Measurements from ENCODE around the gene TPSB2.

The TPSB2 gene

DNA sequence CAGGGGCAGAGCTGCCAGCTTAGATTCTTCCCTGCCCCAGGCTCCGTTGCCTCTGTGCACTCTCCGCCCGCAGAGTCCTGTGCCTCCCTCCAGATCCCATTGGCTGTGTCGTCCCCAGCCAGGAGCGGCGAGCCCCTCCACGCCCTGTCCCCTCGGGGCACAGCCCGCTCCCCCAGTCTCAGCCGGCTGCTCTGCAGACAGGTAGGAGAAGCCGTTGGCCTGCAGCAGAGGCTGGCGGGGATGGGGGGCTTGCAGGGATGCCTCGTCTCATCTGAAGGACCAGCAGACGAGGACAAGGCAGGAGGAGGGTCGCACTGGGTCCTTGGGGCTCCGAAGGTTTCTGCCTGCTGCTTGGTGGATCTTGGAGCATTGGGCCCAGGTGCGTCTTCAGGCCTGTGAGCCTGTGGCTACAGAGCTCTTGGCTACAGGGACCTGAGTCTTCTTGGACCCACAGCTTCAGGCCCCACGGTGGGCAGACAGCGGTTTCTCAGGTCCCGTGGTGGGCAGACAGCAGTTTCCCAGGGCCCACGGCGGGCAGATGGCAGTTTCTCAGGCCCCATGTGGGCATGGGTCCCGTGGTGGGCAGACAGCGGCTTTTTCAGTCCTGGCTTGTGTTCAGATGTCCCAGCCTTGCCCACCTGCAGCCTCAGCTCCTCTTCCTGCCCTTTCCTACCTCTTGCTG, 10.9 kb downstream of the TPSB2 start:
- DNase-seq = no peak

DNA sequence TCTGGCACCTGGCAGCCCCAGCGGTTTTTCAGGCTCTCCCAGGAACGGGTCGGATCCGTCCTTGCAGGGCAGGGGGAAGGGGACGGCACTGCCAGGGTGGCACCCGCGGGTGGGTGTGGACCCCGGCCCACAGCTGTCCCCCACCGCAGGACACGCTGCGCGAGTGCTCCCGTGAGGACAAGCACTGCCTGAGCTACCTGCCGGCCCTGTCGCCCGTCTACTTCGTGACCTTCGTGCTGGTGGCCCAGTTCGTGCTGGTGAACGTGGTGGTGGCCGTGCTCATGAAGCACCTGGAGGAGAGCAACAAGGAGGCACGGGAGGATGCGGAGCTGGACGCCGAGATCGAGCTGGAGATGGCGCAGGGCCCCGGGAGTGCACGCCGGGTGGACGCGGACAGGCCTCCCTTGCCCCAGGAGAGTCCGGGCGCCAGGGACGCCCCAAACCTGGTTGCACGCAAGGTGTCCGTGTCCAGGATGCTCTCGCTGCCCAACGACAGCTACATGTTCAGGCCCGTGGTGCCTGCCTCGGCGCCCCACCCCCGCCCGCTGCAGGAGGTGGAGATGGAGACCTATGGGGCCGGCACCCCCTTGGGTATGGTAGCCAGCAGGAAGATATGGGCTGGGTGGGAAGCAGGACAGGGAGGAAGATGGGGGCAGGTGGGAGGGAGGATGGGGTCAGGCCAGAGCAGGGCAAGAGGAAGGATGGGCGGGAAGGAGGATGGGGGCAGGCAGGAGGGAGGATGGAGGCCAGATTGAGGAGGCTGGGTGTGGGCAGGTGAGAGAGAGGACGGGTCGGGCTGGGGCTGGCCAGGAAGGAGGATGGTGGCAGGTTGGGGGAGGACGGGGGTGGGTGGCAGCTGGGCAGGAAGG, 11.7 kb downstream of the TPSB2 start:
- no peak for DNase-seq

DNA sequence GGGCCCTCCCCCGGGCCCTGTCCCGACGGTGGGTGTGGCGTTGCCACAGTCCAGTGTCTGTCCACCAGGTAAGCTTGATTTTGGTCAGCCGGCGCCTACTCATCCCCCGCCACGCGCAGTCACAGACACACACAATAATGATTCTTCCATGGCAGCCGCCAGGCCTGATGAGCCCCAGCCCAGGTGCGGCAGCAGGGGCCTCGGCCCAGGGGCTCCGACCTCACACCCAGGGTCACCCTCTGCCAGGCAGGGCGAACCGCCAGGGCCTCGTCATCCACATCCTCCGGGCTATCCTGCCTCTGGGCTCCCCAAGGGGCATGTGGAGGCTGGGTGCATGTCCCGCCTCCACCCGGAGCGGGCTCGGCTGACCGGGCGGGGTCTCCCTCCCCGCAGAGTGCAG, 12.5 kb downstream of the TPSB2 start:
- DNase-seq = no peak

DNA sequence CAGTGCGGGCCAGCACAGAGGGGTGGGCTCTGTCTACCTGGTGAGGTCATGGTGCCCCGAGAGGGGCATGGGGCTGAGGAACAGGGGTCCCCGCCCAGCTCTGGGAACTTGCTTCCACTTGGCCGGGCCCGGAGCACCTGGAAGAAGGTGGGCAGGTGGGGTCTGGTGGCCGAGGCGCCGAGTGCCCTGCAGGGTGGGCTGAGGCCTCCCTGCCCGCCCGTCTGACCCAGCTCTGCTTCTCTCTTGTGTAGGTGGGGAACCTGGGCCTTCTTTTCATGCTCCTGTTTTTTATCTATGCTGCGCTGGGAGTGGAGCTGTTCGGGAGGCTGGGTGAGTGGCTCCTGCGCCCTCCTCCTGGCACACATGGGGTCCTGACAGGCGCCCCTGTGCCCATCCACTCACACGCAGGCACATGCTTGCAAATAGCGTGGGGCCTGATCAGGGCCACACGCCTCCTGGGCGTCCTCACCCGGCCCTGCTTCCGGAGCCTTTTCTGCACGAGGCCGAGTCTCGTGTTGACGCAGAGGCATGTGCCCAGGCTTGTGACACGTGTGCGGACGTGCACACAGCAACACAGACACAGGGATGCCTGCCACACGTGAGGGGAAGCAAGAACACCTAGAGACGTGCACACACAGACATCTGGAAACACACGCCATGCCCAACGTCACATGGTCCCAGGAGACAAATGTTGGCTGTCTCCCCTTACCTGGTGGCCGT, 13.1 kb downstream of the TPSB2 start:
- DNase-seq = no peak

DNA sequence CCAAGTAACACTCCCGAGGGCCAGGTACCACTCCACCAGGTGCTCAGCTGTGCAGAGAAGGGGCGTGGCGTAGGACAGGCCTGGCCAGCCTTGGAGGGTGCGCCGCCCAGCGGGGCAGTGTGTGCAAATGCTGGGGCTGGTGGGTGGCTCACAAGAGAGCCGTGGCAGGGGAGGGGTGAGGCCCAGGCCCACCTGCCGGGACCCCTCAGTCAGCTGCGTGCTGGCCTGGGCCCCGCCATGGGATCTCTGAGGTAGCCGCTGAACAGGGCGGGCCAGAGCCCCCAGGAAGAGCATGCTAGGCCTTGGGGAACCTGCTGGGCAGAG, 13.7 kb downstream of the TPSB2 start:
- DNase-seq = peak; percentile 3

DNA sequence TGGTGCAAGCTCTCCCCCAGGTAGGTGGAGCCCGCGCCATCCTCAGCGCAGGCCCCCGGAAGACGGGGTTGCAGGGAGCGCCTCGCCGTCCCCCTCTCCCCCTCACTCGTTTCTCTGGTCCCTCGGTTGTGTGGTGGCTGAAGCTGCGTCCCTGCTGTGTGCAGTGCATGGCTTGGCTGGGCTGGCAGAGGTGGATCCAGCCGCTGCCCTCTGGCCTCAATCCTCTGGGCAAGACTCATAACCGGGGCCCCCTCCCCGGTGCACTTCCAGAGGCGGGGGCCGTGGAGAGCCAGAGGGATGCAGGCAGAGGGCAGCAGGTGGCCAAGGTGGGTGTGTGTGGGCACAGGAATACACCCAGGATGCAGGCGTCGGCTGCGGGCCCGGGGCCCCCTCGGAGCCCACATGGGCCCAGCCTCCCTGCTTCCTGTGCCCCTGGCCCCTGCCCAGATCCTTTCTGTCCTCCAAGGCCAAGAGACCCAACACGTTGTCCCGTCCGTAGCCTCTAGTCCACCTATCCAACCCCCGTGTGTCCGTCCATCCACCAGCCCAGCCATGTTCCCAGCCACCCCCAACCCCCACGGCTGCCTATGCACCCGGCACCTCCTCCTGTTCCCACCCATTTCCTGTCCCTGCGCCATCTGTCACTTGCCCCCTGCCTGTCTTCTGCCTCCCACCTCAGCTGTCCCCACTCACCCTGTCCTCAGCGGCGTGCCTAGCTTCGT, 14.2 kb downstream of the TPSB2 start:
- no peak for DNase-seq

DNA sequence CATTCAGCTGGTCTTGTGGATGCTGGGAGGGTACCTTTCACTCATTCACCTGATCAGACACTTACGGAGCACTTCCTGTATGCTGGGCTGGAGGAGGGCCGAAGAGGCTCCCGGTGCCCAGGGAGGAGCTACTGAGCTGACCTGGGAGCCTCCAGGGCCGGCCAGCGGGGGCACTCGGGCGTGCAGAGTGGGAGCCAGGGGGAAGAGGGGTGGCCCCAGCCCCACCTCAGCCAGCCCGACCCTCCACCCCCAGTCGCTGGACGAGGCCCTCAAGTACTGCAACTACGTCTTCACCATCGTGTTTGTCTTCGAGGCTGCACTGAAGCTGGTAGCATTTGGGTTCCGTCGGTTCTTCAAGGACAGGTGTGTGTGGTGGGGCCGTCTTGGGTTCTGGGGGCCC, 15.3 kb downstream of the TPSB2 start:
- no peak for DNase-seq

DNA sequence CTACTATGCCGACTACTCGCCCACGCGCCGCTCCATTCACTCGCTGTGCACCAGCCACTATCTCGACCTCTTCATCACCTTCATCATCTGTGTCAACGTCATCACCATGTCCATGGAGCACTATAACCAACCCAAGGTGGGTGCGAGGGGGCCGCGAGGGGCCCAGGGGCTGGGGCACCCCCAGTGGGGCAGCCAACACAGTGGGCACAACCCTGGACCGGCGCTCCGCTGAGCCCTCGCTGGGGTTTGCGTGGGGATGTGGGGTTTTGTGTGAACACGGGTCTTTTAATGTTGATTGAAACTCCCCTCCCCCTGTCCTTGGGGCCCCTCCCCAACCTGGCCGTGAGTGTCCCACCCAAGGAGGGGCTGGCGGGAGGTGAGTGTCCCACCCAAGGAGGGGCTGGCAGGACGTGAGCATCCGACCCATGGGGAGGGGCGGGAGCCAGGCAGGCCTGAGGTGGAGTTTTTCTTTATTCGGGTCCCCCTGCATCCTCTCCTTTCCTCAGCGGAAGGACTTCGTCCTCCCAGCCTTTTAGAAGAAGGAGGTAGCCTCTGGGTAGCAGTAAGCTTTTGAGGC, 16.1 kb downstream of the TPSB2 start:
- DNase-seq = no peak

DNA sequence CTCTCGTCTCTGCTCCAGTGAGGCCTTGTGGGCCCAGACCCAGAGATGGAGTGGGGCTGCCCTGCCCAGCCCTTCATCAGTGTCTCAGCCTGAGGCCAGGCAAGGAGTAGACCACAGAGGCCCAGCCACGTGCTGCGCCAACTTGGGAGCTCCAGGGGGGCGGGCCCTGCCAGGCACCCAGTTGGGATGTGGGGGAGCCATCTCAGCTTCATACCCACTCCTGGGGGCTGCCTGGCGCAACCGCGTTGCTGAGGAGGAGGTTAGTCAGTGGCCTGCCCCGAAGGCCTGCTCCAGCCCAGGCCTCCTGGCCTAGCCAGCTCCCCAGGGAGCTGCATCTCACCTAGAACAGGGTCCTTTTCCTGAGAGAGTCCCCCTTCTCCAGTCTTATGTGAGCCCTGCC, 16.8 kb downstream of the TPSB2 start:
- DNase-seq = no peak

DNA sequence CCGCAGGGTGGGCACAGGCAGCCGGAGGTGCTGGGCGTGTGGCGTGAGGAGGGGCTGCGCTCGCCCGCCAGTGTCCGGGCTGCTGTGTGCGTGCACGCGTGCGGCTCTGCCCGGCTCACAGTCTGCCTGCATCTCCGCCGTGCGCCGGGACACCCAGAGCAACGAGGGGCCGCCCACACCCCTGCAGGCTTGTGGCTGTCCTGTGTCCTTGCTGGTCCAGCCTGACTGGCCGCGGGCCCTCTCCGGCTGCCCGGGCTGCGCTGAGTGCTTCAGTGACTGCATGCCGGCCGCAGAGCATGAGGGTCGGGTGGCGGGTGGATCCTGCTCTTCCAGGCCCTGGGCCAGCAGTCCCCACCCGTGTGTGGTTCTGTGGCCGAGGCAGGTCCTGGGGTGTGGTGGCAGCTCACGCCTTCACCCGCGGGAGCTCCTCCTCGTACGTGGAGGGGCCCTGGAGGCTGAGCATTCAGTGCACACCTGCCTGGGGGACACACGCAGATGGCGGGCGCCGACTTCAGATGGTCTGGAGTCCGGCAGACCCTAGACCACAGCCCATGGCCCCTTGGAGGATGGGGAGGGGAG, 17.3 kb downstream of the TPSB2 start:
- DNase-seq = no peak

DNA sequence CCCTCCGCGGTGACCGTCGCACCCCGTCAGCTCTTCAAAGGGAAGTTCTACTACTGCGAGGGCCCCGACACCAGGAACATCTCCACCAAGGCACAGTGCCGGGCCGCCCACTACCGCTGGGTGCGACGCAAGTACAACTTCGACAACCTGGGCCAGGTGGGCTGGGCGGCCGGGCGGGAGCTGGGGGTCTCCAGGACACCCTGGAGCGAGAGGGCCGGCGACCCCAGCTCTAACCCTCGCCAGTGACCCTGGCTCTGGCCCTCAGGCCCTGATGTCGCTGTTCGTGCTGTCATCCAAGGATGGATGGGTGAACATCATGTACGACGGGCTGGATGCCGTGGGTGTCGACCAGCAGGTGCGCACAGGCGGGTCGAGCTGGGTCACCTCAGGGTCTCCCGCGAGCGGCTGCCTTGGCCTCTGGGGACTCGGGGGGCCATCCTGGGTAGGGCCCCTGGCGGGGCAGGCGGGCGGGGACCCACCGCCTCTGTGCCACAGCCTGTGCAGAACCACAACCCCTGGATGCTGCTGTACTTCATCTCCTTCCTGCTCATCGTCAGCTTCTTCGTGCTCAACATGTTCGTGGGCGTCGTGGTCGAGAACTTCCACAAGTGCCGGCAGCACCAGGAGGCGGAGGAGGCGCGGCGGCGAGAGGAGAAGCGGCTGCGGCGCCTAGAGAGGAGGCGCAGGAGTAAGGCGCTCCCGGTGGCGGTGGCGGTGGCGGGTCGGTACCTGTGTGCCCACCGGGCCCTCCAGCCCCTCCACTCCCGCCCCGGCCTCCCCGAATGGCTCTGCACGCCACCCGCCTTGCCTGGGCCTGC, 18.3 kb downstream of the TPSB2 start:
- DNase-seq = no peak

DNA sequence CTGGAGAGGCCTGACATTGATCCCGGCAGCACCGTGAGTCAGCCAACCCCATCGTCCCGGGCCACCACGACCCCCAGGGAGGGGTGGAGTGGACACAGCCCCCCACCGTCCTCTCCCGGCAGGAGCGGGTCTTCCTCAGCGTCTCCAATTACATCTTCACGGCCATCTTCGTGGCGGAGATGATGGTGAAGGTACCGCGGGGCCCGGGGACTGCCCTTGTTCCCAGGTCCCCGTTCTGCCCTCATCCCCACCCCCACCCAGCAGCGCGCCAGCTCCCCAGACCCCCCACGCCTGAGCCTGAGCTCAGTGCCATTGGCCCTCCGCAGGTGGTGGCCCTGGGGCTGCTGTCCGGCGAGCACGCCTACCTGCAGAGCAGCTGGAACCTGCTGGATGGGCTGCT, 19.5 kb downstream of the TPSB2 start:
- no peak for DNase-seq

DNA sequence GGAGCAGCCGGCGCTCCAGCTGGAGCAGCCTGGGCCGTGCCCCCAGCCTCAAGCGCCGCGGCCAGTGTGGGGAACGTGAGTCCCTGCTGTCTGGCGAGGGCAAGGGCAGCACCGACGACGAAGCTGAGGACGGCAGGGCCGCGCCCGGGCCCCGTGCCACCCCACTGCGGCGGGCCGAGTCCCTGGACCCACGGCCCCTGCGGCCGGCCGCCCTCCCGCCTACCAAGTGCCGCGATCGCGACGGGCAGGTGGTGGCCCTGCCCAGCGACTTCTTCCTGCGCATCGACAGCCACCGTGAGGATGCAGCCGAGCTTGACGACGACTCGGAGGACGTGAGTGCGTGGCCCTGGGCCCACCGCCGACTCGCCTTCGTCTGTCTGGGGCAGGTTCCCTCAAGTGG, 20.9 kb downstream of the TPSB2 start:
- no peak for DNase-seq

DNA sequence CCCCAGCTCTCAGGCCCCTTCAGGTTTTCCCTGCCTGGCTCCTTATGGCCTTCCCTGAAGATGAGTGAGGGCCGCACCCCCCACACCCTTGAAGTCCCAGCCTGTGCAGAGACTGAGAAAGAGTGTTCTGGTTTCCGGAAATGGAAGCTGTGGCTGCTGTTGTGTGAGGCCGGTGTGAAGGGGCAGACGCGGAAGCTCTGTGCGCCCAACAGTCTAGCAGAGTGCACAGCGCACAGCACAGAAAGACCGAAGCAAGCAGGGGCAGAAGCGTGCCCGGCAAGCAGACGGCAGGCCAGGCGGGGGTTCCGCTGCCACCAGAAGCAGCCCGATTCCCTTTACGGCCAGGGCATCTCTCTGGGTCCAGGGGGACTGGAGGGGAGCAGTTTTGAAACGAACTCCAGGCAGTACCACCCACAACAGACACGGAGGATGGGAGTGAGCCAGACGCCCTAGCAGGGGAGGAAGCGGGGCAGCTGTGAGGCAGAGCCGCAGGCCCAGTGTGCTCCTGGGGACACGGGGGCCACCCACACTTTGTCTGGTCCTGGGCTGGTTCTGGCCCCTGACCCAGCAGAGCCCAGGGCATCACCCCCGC, 21.6 kb downstream of the TPSB2 start:
- DNase-seq = no peak

DNA sequence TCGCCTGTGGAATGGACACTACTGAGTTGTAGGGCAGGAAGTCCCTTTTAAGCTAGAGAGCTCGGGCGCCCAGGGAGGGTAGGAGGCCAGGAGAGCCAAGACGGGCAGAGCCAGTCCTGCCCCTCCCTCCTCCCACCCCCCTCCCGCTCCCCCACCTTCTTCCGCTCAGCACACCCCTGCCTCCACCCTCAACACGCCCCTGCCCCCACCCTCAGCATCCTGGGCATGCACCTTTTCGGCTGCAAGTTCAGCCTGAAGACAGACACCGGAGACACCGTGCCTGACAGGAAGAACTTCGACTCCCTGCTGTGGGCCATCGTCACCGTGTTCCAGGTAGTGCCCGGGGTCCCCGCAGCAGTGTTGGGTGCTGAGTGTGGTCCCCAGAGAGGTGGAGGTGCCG, 23.2 kb downstream of the TPSB2 start:
- no peak for DNase-seq

DNA sequence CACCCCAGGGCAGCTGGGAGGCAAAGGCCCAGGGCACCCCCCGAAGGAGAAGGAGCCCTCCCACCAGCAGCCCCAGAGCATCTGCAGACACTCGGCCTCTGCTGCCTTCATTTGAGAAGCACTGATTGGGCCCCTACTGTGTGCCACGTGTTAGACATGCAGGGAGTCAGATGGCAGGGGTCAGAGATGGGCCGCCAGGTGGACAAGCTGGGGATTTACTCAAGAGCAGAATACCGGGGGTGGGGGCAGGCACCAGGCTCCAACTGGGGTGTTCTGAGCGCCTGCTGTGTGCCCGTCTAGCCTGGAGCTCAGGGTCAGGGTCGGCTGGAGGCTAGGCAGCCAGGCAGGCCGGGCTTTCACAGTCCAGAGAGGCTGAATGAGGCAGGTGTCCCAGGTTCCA, 23.7 kb downstream of the TPSB2 start:
- no peak for DNase-seq

DNA sequence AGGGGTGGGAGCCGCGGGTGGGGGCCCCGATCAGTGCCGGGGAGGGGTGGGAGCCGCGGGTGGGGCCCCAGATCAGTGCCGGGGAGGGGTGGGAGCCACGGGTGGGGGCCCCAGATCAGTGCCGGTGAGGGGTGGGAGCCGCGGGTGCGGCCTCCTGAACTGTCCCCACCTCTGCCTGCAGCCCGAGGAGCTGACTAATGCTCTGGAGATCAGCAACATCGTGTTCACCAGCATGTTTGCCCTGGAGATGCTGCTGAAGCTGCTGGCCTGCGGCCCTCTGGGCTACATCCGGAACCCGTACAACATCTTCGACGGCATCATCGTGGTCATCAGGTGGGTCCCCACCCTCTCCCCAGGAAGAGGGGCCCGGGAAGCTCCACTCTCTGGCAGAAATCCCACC, 25.1 kb downstream of the TPSB2 start:
- DNase-seq = no peak

DNA sequence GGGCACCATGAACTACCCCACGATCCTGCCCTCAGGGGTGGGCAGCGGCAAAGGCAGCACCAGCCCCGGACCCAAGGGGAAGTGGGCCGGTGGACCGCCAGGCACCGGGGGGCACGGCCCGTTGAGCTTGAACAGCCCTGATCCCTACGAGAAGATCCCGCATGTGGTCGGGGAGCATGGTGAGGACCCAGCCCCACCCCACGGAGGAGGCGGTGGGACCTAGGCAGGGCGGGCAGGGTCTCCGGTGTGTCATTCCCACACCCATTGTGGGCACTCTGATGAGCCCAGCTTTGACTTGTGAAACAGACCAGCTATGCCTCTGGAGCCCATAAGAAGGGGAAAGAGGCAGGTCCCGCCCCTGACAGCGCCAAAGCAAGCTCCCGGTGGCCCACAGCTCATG, 27.7 kb downstream of the TPSB2 start:
- DNase-seq = no peak

DNA sequence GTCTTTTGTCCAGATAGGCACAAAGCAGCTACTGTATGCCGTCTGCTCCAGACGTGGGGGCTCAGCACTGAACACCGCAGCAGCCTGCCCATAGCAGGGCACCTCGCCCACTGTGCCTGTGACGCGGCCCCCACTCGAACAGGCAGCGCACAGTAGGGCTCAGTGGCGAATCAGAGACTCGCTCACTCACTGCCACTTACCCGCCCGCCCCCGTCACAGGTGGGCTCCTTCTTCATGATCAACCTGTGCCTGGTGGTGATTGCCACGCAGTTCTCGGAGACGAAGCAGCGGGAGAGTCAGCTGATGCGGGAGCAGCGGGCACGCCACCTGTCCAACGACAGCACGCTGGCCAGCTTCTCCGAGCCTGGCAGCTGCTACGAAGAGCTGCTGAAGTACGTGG, 28.5 kb downstream of the TPSB2 start:
- no peak for DNase-seq

DNA sequence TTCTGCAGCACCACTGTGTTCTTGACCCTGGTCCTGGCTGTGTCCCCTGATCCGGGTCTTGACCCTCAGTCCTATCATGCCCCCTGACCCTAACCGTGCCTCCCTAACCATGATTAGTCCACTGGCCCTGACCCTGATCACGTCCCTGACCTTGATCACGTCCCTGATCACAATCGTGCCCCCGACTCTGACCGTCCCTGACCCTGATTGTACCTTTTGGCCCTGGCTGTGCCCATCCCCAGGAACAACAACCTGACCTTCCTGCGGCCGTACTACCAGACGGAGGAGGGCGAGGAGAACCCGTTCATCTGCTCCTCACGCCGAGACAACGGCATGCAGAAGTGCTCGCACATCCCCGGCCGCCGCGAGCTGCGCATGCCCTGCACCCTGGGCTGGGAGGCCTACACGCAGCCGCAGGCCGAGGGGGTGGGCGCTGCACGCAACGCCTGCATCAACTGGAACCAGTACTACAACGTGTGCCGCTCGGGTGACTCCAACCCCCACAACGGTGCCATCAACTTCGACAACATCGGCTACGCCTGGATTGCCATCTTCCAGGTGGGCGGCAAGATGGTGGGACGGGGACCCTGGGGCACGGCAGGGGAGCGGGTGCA, 29.9 kb downstream of the TPSB2 start:
- DNase-seq = no peak

Measured in NCI-H774 (cell line).